IMR-90 (cell line): Measurements from ENCODE around the gene FAM240A. TPM values are rescaled to one million over a fixed set of nuclear protein-coding genes. Genes with fewer than 3 reads are reported as not detected.

Experiments
- ATAC-seq: fragments of 200-7000 bp; cut with Tn5 transposase; 2 replicates; pipeline ENCODE4 v1.9.1; 2020; ENCODE audit warnings: low read depth, mild to moderate bottlenecking, moderate library complexity
- BruUV-seq: library from RNA; stranded (reverse); fragments of 400-500 nt; replicated peaks from 2 replicates; lab custom pipeline; 2021; lab: Mats Ljungman, UMichigan
- CTCF ChIA-PET: fragments of 300-600 bp; formaldehyde crosslinking; extraction: SDS; loops from one replicate; lab custom pipeline; 2021; ENCODE audit warnings: antibody characterized with exemption; lab: Yijun Ruan, JAX
- POLR2A ChIA-PET: fragments of 300-600 bp; sonication (Branson Sonifier 250); formaldehyde crosslinking; loops from one replicate; lab custom pipeline; 2022; ENCODE audit warnings: antibody characterized with exemption; ENCODE audit not compliant: unreplicated experiment; lab: Charles Lee
- DNase-seq: peaks from one replicate; pipeline ENCODE4 v3.0.0; 2013
- H2AFZ ChIP-seq: replicated peaks from 2 replicates; pipeline ENCODE3; 2013; ENCODE audit warnings: low read length, mild to moderate bottlenecking; ENCODE audit not compliant: poor library complexity
- H2AK5ac ChIP-seq: 2 replicates; pipeline ENCODE4 v1.6.1; 2013; ENCODE audit warnings: low read depth, low read length, inconsistent platforms
- H2AK9ac ChIP-seq: replicated peaks from 2 replicates; pipeline ENCODE3; 2013; ENCODE audit warnings: mild to moderate bottlenecking, low read depth, low read length, moderate library complexity; ENCODE audit not compliant: poor library complexity
- H2BK120ac ChIP-seq: 2 replicates; pipeline ENCODE4 v1.6.1; 2013; ENCODE audit warnings: low read depth, low read length, inconsistent platforms
- H2BK15ac ChIP-seq: 3 replicates; pipeline ENCODE4 v1.6.1; 2013; ENCODE audit warnings: low read depth, low read length, inconsistent platforms
- H2BK20ac ChIP-seq: 2 replicates; pipeline ENCODE4 v1.6.1; 2013; ENCODE audit warnings: low read depth, mild to moderate bottlenecking, inconsistent platforms, low read length, moderate library complexity
- H2BK5ac ChIP-seq: 2 replicates; pipeline ENCODE4 v1.6.1; 2013; ENCODE audit warnings: mild to moderate bottlenecking, low read depth, low read length, inconsistent platforms; ENCODE audit not compliant: poor library complexity, severe bottlenecking
- H3K14ac ChIP-seq: replicated peaks from 2 replicates; pipeline ENCODE4 v1.6.1; 2013; ENCODE audit warnings: low read depth, low read length, inconsistent platforms
- H3K18ac ChIP-seq: 2 replicates; pipeline ENCODE4 v1.6.1; 2013; ENCODE audit warnings: low read depth, low read length, control low read depth
- H3K23ac ChIP-seq: 2 replicates; pipeline ENCODE4 v1.6.1; 2013; ENCODE audit warnings: low read depth, low read length, inconsistent platforms
- H3K27ac ChIP-seq: 2 replicates; pipeline ENCODE4 v1.5.1; 2013; ENCODE audit warnings: mild to moderate bottlenecking, control low read depth, low read length; ENCODE audit not compliant: insufficient read depth
- H3K27me3 ChIP-seq: 2 replicates; pipeline ENCODE4 v1.6.1; 2013; ENCODE audit warnings: low read length; ENCODE audit not compliant: control insufficient read depth, insufficient read depth
- H3K36me3 ChIP-seq: 2 replicates; pipeline ENCODE4 v1.6.1; 2013; ENCODE audit warnings: low read length, mixed read lengths; ENCODE audit not compliant: control insufficient read depth, insufficient read depth
- H3K4ac ChIP-seq: 2 replicates; pipeline ENCODE4 v1.6.1; 2013; ENCODE audit warnings: low read depth, low read length, inconsistent platforms
- H3K4me1 ChIP-seq: 2 replicates; pipeline ENCODE4 v1.6.1; 2013; ENCODE audit warnings: low read length, mixed read lengths; ENCODE audit not compliant: control insufficient read depth, insufficient read depth
- H3K4me2 ChIP-seq: 2 replicates; pipeline ENCODE4 v1.6.1; 2013; ENCODE audit warnings: low read depth, mild to moderate bottlenecking, control low read depth, low read length, moderate library complexity
- H3K4me3 ChIP-seq: 2 replicates; pipeline ENCODE4 v1.5.1; 2013; ENCODE audit warnings: low read depth, mild to moderate bottlenecking, control low read depth, low read length, moderate library complexity; ENCODE audit not compliant: insufficient read depth
- H3K56ac ChIP-seq: 2 replicates; pipeline ENCODE4 v1.6.1; 2013; ENCODE audit warnings: low read length, inconsistent platforms; ENCODE audit not compliant: insufficient read depth; ENCODE audit errors: extremely low read depth
- H3K79me1 ChIP-seq, 2 experiments: 2 replicates each; pipeline ENCODE4 v1.6.1; 2013; ENCODE audit warnings: low read length in 2 of 2, inconsistent platforms in 1 of 2, low read depth in 1 of 2
- H3K9ac ChIP-seq: 2 replicates; pipeline ENCODE4 v1.6.1; 2013; ENCODE audit warnings: low read depth, low read length, control low read depth
- H3K9me1 ChIP-seq: 2 replicates; pipeline ENCODE4 v1.6.1; 2013; ENCODE audit warnings: low read length, inconsistent platforms; ENCODE audit not compliant: insufficient read depth
- H3K9me3 ChIP-seq: 2 replicates; pipeline ENCODE4 v1.6.1; 2013; ENCODE audit warnings: low read length; ENCODE audit not compliant: control insufficient read depth, insufficient read depth
- H4K20me1 ChIP-seq: 2 replicates; pipeline ENCODE4 v1.6.1; 2013; ENCODE audit warnings: low read length, inconsistent platforms; ENCODE audit not compliant: insufficient read depth
- H4K5ac ChIP-seq: 2 replicates; pipeline ENCODE4 v1.6.1; 2013; ENCODE audit warnings: mild to moderate bottlenecking, low read depth, low read length, control low read depth
- H4K8ac ChIP-seq, 2 experiments: 2 replicates each; pipeline ENCODE4 v1.6.1; 2013; ENCODE audit warnings: low read depth in 2 of 2, low read length in 2 of 2, control low read depth in 1 of 2, inconsistent platforms in 1 of 2
- H4K91ac ChIP-seq: 2 replicates; pipeline ENCODE4 v1.6.1; 2013; ENCODE audit warnings: low read depth, low read length, inconsistent platforms; ENCODE audit not compliant: insufficient read depth
- BHLHE40 ChIP-seq: fragments of 150-350 bp; IDR thresholded peaks from 2 replicates; pipeline ENCODE4 v1.6.1; 2016; ENCODE audit warnings: mild to moderate bottlenecking, low read depth, low read length
- ELK1 ChIP-seq: fragments of 150-350 bp; IDR thresholded peaks from 2 replicates; pipeline ENCODE4 v1.6.1; 2016; ENCODE audit warnings: low read depth, mild to moderate bottlenecking, low read length, moderate library complexity, borderline replicate concordance
- MAFK ChIP-seq: IDR thresholded peaks from 2 replicates; pipeline ENCODE4 v1.6.1; 2012; ENCODE audit warnings: low read depth, low read length, improper control_type of control experiment
- MAZ ChIP-seq: IDR thresholded peaks from 2 replicates; pipeline ENCODE4 v1.6.1; 2012; ENCODE audit warnings: low read depth, mild to moderate bottlenecking, low read length, improper control_type of control experiment, moderate library complexity, borderline replicate concordance
- NFE2L2 ChIP-seq: fragments of 150-350 bp; IDR thresholded peaks from 2 replicates; pipeline ENCODE4 v1.6.1; 2016; ENCODE audit warnings: low read depth, mild to moderate bottlenecking, low read length
- POLR2A ChIP-seq: IDR thresholded peaks from 2 replicates; pipeline ENCODE4 v1.6.1; 2012; ENCODE audit warnings: mild to moderate bottlenecking, low read depth, low read length
- RAD21 ChIP-seq: IDR thresholded peaks from 2 replicates; pipeline ENCODE4 v1.6.1; 2012; ENCODE audit warnings: low read length, improper control_type of control experiment
- RCOR1 ChIP-seq: IDR thresholded peaks from 2 replicates; pipeline ENCODE4 v1.6.1; 2012; ENCODE audit warnings: mild to moderate bottlenecking, low read length, improper control_type of control experiment; ENCODE audit not compliant: insufficient replicate concordance
- RFX5 ChIP-seq: IDR thresholded peaks from 2 replicates; pipeline ENCODE4 v1.8.0; 2012; ENCODE audit warnings: low read depth, mild to moderate bottlenecking, low read length, moderate library complexity
- SMC3 ChIP-seq: fragments of 150-350 bp; IDR thresholded peaks from 2 replicates; pipeline ENCODE4 v1.6.1; 2016; ENCODE audit warnings: low read depth, mild to moderate bottlenecking, antibody characterized with exemption, low read length, moderate library complexity
- WGBS, 2 experiments: methylation state at CpG; one replicate each; pipeline versions ENCODE4 v1.1.5 to v1.1.7; 2013; ENCODE audit warnings: missing lambda C conversion rate in 2 of 2; ENCODE audit not compliant: insufficient read length in 1 of 2; ENCODE audit errors: extremely low coverage in 2 of 2; 5-methylcytosine and 5-hydroxymethylcytosine counted together
- dilution Hi-C: fragments of 300-500 bp; cut with HindIII; formaldehyde crosslinking; loops from one replicate; pipeline ENCODE4 v1.14.3; 2018; ENCODE audit warnings: low sequenced_read_pairs; ENCODE audit not compliant: unreplicated experiment
- in situ Hi-C: fragments of 300-500 bp; cut with MboI; formaldehyde crosslinking; loops from 3 replicates; pipeline ENCODE4 v1.14.3; 2019; ENCODE audit warnings: low sequenced_read_pairs, inconsistent platforms, mixed read lengths
- intact Hi-C: fragments of 100-400 bp; cut with micrococcal nuclease; formaldehyde crosslinking; loops from 2 replicates; pipeline ENCODE4 v1.10.0; 2022
- polyA plus RNA-seq, 3 experiments: library from polyadenylated mRNA; depleted of rRNA; stranded (reverse); fragments of >200 nt; gene quantifications; 2 replicates each; pipeline ENCODE4 v1.2.3, GENCODE V29; 2012; ENCODE audit warnings: low replicate concordance in 1 of 3
- total RNA-seq: library from RNA; depleted of rRNA; stranded (reverse); fragments of >200 nt; gene quantifications from 2 replicates; pipeline ENCODE4 v1.2.3, GENCODE V29; 2012
- TF ChIP-seq, protein P1 (sequence below): conservative IDR thresholded peaks from 2 replicates; pipeline ENCODE4 v1.5.1; 2012; ENCODE audit warnings: mild to moderate bottlenecking, low read depth, low read length, improper control_type of control experiment

FAM240A gene
- total and polyA plus RNA-seq, 2 of the 4 experiments (the other 2 are of a cell fraction) = not detected

- Histone ChIP-seq H3K27me3 (peaks cover 11% of the 10 kb centered on the region), H3K27ac (no peak overlapping the region), H3K9me1 (no peaks in the 10 kb centered on the region), H4K8ac (no peak overlapping the region), H4K91ac (no peak overlapping the region), H3K4me2 (no peak overlapping the region), H3K79me1 (no peaks in the 10 kb centered on the region), H2BK5ac (no peak overlapping the region), H2BK120ac (no peak overlapping the region), H2AK5ac (no peak overlapping the region), H3K23ac (no peak overlapping the region), H2BK15ac (no peak overlapping the region), H4K20me1 (no peaks in the 10 kb centered on the region), H4K5ac (no peak overlapping the region), H3K4me3 (no peak overlapping the region), H3K14ac (no peak overlapping the region), H3K9ac (no peak overlapping the region), H2AFZ (no peak overlapping the region), H3K4me1 (no peaks in the 10 kb centered on the region), H3K18ac (no peak overlapping the region), H3K56ac (no peak overlapping the region), H2AK9ac (no peak overlapping the region), H2BK20ac (no peak overlapping the region), H3K4ac (no peak overlapping the region), H3K9me3 (no peaks in the 10 kb centered on the region), H3K36me3 (no peaks in the 10 kb centered on the region)
- TF ChIP-seq, protein P1, sequence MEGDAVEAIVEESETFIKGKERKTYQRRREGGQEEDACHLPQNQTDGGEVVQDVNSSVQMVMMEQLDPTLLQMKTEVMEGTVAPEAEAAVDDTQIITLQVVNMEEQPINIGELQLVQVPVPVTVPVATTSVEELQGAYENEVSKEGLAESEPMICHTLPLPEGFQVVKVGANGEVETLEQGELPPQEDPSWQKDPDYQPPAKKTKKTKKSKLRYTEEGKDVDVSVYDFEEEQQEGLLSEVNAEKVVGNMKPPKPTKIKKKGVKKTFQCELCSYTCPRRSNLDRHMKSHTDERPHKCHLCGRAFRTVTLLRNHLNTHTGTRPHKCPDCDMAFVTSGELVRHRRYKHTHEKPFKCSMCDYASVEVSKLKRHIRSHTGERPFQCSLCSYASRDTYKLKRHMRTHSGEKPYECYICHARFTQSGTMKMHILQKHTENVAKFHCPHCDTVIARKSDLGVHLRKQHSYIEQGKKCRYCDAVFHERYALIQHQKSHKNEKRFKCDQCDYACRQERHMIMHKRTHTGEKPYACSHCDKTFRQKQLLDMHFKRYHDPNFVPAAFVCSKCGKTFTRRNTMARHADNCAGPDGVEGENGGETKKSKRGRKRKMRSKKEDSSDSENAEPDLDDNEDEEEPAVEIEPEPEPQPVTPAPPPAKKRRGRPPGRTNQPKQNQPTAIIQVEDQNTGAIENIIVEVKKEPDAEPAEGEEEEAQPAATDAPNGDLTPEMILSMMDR = no peak
- no peak for TF ChIP-seq RCOR1
- TF ChIP-seq SMC3 = no peak
- no peak for TF ChIP-seq RFX5
- TF ChIP-seq POLR2A = no peak
- no peak for TF ChIP-seq RAD21
- no peak for TF ChIP-seq ELK1
- no peak for TF ChIP-seq MAFK
- no peak for TF ChIP-seq NFE2L2
- no peak for TF ChIP-seq BHLHE40
- no peak for TF ChIP-seq MAZ
- 100% methylated on average over 1 of the region's 5 CpGs; no CpG with 5 or more reads in 1 of the 2 experiments for WGBS, 2 experiments
- ChIA-PET POLR2A (no interaction called here), CTCF (no interaction called here)
- ATAC-seq (no peak), DNase-seq (no peak)
- in situ Hi-C loops (no loop called here), intact Hi-C loops (no loop called here), dilution Hi-C loops (no loop called here)
- no TSS peak for BruUV-seq
These were observed 37.3 kb upstream of the FAM240A start for GRCh38 chr3:46574881-46575576.
